Activated naive CD4-positive, alpha-beta T cell treated with anti-CD3 and anti-CD28 coated beads, Interleukin-2, amount 50 U/mL, for 24 hours (primary cell): Measurements from ENCODE around the gene PRLH.
"Not testable (repeated sequence)": the region's sequence is repeated elsewhere in the genome, so short reads cannot be mapped to it uniquely, and the experiment has no call there.

ENCODE experiments used
- H3K27ac Mint-ChIP-seq: one replicate; pipeline ENCODE4 v1.8.0; 2021; ENCODE audit warnings: mild to moderate bottlenecking, mixed read lengths
- H3K27me3 Mint-ChIP-seq: one replicate; pipeline ENCODE4 v1.8.0; 2021; ENCODE audit warnings: mixed read lengths
- H3K36me3 Mint-ChIP-seq: one replicate; pipeline ENCODE4 v1.8.0; 2021; ENCODE audit warnings: mixed read lengths
- H3K4me1 Mint-ChIP-seq: one replicate; pipeline ENCODE4 v1.8.0; 2021; ENCODE audit warnings: mixed read lengths
- H3K4me3 Mint-ChIP-seq: one replicate; pipeline ENCODE4 v1.8.0; 2021; ENCODE audit warnings: mild to moderate bottlenecking, mixed read lengths
- H3K9me3 Mint-ChIP-seq: one replicate; pipeline ENCODE4 v1.8.0; 2021; ENCODE audit warnings: mixed read lengths

Gene PRLH

GRCh38 chr2:237597196-237598145 lies 31.1 kb downstream of the PRLH start:
- no peaks in the 10 kb centered on the region for H3K27me3 Mint-ChIP-seq
- no peak overlapping the region for H3K27ac Mint-ChIP-seq
- H3K36me3 Mint-ChIP-seq = no peaks in the 10 kb centered on the region
- peaks cover 2% of the 10 kb centered on the region for H3K4me1 Mint-ChIP-seq
- no peak overlapping the region for H3K4me3 Mint-ChIP-seq
- H3K9me3 Mint-ChIP-seq = no peaks in the 10 kb centered on the region

DNA sequence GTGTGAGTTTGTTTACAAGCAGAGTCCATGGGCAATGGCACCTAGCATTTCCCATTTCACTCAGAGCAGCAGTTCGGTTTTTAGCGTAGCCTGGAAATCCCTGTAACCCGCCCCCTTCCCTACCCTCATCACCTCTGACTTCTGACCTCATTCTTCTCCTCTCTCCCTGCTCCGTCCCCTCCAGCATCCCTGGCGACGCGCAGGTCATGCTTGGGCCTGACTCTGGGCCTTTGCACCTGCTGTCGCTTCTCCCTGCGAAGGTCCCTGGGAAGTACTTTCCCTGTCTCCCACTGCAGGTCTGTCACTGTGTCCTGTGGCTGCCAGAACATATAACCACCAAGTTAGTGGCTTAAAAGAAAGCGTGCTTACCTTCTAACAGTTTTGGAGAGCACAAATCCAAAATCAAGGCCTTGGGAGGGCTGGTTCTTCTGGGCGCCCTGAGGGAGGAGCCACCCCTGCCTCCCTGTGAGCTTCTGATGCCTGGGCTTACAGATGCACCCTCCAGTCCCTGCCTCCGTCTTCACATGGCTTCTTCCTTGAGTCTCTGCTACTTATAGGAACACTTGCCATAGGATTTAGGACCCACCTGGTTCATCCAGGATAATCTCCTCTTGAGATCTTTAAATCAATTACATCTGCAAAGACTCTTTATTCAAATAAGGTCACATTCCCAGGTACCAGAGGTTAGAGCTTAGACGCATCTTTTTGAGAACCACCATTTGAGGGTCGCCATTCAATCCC lies 32.3 kb downstream of the PRLH start:
- no peaks in the 10 kb centered on the region for H3K27me3 Mint-ChIP-seq
- no peaks in the 10 kb centered on the region for H3K9me3 Mint-ChIP-seq
- H3K27ac Mint-ChIP-seq = peak overlapping the region; percentile 73
- H3K4me1 Mint-ChIP-seq = peaks cover 13% of the 10 kb centered on the region
- H3K36me3 Mint-ChIP-seq = no peaks in the 10 kb centered on the region
- H3K4me3 Mint-ChIP-seq = no peak overlapping the region

DNA sequence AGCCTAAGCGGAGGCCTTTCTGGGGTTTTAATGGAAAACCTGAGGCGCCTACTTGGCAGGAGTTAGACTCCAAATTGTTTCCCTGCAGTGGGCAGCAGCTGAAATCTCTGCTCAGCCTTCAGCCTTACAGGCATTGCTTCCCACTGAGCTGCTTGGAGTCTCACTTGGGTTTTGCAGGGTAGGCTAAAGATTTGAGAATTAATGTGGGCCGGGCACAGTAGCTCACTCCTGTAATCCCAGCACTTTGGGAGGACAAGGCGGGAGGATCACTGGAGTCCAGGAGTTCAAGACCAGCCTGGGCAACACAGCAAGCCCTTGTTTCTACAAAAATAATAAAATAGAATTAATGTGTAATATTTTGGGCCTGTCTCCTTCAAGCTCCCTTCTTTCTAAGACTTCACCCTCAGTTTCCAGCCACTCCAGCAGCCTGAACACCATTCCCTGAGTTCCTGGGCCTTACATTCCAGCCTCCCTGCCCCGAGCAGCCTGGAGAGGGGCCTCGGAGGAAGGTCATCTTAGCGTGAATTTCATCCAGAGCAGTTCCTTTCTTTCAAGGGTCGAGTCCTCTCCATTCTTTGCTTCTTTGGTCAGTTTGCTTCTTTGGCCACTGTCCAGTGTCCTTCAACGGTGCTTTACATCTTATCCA lies 33.2 kb downstream of the PRLH start:
- H3K36me3 Mint-ChIP-seq = no peaks in the 10 kb centered on the region
- peaks cover 23% of the 10 kb centered on the region for H3K4me1 Mint-ChIP-seq
- no peaks in the 10 kb centered on the region for H3K9me3 Mint-ChIP-seq
- H3K27me3 Mint-ChIP-seq = no peaks in the 10 kb centered on the region
- H3K4me3 Mint-ChIP-seq = no peak overlapping the region
- no peak overlapping the region for H3K27ac Mint-ChIP-seq

DNA sequence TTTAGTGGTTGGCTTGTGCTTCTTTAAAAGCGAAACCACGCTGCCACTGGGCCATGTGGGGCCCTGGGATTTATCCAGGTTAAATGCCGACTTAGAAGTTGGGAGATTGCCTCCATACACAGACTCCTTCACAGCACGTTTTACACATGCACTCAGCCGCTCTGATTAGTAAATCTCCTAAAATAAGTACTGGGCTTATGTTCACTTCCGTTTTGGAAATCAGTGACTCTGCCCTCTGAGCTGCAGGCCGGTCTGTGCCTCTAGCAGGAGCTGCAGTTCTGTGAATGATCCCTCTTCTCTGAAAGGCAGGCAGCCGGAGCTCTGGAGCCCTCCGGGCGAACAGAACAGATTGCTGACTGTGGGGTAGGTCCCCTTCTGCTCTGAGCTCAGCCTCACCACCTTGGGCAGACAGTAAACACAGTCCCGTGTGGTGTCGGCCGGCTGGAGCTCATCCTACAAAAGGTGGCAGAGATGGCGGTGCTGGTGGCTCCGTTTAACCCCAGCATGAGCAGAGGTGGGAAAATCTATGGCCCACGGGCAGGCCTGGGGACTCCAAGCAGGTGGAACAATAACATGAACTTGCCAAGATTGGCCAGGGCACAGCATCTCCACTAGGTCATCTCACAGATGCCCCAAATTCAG lies 34.0 kb downstream of the PRLH start:
- H3K27ac Mint-ChIP-seq = no peak overlapping the region

GRCh38 chr2:237601453-237602116 lies 35.2 kb downstream of the PRLH start:
- no peaks in the 10 kb centered on the region for H3K36me3 Mint-ChIP-seq
- no peaks in the 10 kb centered on the region for H3K27me3 Mint-ChIP-seq
- peaks cover 31% of the 10 kb centered on the region for H3K4me1 Mint-ChIP-seq
- H3K27ac Mint-ChIP-seq = peak overlapping the region; percentile 23
- H3K4me3 Mint-ChIP-seq = no peak overlapping the region
- H3K9me3 Mint-ChIP-seq = no peaks in the 10 kb centered on the region

More for the DNA sequence above, 34.0 kb downstream of the PRLH start:
- Mint-ChIP-seq H3K9me3 (no peaks in the 10 kb centered on the region), H3K4me3 (no peak overlapping the region), H3K36me3 (no peaks in the 10 kb centered on the region), H3K4me1 (peaks cover 30% of the 10 kb centered on the region), H3K27me3 (no peaks in the 10 kb centered on the region)

- Mint-ChIP-seq H3K27ac (peak overlapping the region; percentile 85), H3K4me3 (no peak overlapping the region), H3K27me3 (no peaks in the 10 kb centered on the region), H3K36me3 (no peaks in the 10 kb centered on the region), H3K4me1 (peaks cover 31% of the 10 kb centered on the region), H3K9me3 (no peaks in the 10 kb centered on the region)
These were observed 36.0 kb downstream of the PRLH start for GRCh38 chr2:237602409-237602808.

DNA sequence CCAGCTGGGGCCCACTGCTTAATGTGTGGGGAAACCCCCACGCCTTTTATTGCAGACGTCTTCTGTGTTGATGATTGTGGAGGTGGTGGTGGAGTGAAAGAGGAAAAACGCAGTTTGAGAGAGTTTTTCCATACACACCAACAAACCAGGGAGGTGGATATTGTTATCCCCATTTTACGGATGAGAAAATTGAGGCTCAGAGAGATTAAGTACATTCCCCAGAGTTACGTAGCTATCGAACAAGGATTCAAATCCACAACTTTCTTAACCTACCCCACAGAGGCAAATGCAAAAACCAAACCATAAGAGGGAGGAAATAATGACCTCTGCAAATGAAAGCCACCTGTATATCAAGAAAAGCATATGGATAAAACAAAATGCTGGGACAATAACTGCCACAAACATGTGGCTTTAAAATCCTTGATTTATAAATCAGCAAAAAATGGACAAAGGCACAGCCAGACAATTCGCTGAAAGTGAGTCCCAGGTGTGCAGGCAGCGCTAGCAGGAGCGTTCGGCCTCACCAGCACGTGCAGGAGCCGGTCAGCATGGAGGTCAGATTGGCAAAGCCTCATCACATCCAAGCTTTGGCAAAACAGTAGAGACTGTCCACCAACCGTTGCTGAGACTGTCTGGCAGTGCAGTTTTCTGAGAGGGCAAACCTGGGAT lies 36.8 kb downstream of the PRLH start:
- Mint-ChIP-seq H3K9me3 (no peaks in the 10 kb centered on the region), H3K27me3 (no peaks in the 10 kb centered on the region)

DNA sequence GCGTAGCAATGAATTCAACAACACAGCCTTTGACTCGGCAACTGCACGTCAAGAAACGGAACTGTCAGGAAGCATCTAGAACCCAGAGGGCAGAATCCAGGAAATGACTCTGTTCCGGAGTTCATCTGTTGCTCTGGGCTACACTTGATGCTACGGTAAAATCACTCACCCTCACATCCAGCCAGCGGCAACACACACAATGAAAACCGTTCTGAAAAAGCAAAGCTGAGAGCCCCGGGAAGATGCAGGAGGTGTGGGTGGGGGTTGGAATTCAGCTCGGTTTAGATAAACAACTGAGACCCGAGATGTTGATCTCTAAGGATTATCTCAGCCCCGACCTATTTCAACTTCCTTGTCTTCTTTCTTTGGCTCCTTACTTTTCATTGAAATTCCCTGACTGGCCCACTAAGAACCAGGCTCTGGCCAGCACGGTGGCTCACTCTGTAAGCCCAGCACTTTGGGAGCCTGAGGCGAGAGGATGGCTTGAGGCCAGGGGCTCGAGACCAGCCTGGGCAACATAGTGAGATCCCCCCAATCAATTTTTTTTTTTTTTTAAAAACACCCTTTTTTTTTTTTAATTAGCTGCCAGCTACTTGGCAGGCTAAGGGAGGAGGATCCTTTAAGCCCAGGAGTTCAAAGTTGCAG lies 37.5 kb downstream of the PRLH start:
- peak overlapping the region; percentile 72 for H3K4me3 Mint-ChIP-seq
- no peaks in the 10 kb centered on the region for H3K36me3 Mint-ChIP-seq
- peaks cover 31% of the 10 kb centered on the region for H3K4me1 Mint-ChIP-seq
- H3K27ac Mint-ChIP-seq = peak overlapping the region; percentile 88
- no peaks in the 10 kb centered on the region for H3K27me3 Mint-ChIP-seq
- H3K9me3 Mint-ChIP-seq = no peaks in the 10 kb centered on the region

More for the DNA sequence above, 36.8 kb downstream of the PRLH start:
- no peaks in the 10 kb centered on the region for H3K36me3 Mint-ChIP-seq
- peak overlapping the region; percentile 88 for H3K27ac Mint-ChIP-seq
- peak overlapping the region; percentile 72 for H3K4me3 Mint-ChIP-seq
- H3K4me1 Mint-ChIP-seq = peaks cover 31% of the 10 kb centered on the region

GRCh38 chr2:237604391-237604790 lies 38.0 kb downstream of the PRLH start:
- Mint-ChIP-seq H3K4me3 (no peak overlapping the region), H3K4me1 (peaks cover 31% of the 10 kb centered on the region), H3K27me3 (no peaks in the 10 kb centered on the region), H3K9me3 (no peaks in the 10 kb centered on the region), H3K36me3 (no peaks in the 10 kb centered on the region), H3K27ac (peak overlapping the region; percentile 88)

GRCh38 chr2:237604960-237605359 lies 38.6 kb downstream of the PRLH start:
- Mint-ChIP-seq H3K9me3 (no peaks in the 10 kb centered on the region), H3K36me3 (no peaks in the 10 kb centered on the region), H3K4me3 (no peak overlapping the region), H3K27me3 (no peaks in the 10 kb centered on the region), H3K27ac (peak overlapping the region; percentile 63), H3K4me1 (peaks cover 31% of the 10 kb centered on the region)

GRCh38 chr2:237606522-237606921 lies 40.1 kb downstream of the PRLH start:
- not testable (repeated sequence) for H3K27ac Mint-ChIP-seq, H3K4me3 Mint-ChIP-seq, H3K27me3 Mint-ChIP-seq, H3K9me3 Mint-ChIP-seq, H3K36me3 Mint-ChIP-seq
- H3K4me1 Mint-ChIP-seq = peaks cover 31% of the 10 kb centered on the region

DNA sequence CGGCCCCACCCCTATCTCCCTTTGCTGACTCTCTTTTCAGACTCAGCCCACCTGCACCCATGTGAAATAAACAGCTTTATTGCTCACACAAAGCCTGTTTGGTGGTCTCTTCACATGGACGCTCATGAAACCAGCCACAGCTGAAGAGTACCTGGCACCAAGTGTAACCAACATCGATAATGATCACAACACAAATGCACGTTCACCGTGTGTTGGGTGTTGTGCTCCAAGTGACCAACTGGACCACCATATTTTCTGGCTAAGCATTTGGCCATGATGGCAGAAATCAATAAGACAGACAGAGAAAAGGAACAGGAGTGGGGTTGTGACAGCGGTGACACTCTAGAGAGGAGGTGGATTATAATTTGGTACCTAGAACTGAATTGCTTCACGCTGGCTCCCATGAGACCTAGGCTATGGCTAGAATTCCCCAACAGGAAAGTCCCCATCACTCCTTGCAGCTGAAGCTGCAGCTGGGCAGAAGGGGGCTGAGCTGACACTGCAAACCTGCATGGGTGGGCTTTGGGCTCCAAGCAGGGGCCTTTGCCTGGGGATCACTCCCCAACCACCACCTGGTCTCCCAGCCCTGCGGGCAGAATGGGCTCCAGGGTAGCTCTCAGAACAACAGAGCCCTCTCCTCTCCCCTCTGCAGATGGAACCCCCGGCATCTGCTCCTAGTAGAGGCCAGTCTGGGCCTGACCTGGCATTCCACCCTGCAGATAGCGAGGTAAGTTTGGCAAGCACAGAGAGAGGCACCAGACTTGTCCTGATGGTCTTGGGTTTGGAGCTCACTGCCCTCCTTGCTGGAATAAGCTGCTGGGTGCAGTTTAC lies 46.4 kb downstream of the PRLH start:
- no peaks in the 10 kb centered on the region for H3K27me3 Mint-ChIP-seq
- no peak overlapping the region for H3K4me3 Mint-ChIP-seq
- H3K9me3 Mint-ChIP-seq = no peaks in the 10 kb centered on the region
- no peaks in the 10 kb centered on the region for H3K36me3 Mint-ChIP-seq
- H3K4me1 Mint-ChIP-seq = peaks cover 24% of the 10 kb centered on the region
- H3K27ac Mint-ChIP-seq = no peak overlapping the region

GRCh38 chr2:237613679-237614078 lies 47.3 kb downstream of the PRLH start:
- no peaks in the 10 kb centered on the region for H3K36me3 Mint-ChIP-seq
- H3K27ac Mint-ChIP-seq = no peak overlapping the region
- no peak overlapping the region for H3K4me3 Mint-ChIP-seq
- H3K27me3 Mint-ChIP-seq = no peaks in the 10 kb centered on the region
- H3K4me1 Mint-ChIP-seq = peaks cover 32% of the 10 kb centered on the region
- H3K9me3 Mint-ChIP-seq = no peaks in the 10 kb centered on the region
